Tibial nerve (tissue), 4 donors: Measurements from ENCODE around the gene RAB6B. TPM values are rescaled to one million over a fixed set of nuclear protein-coding genes. Genes with fewer than 3 reads are reported as not detected.

ENCODE experiments used
- DNase-seq, 2 donors: peaks; one replicate each; pipeline ENCODE4 v3.0.0-alpha.2; 2019; ENCODE audit warnings: low spot score in 2 of 2
- H3K27ac ChIP-seq, 4 donors: fragments of 200-600 bp; sonication (generic) in 3 of 4; one replicate each; pipeline ENCODE4 v1.5.1; 2017 to 2019; ENCODE audit warnings: mild to moderate bottlenecking in 1 of 4
- H3K27me3 ChIP-seq, 2 donors: fragments of 200-600 bp; sonication (generic) in 1 of 2; one replicate each; pipeline versions ENCODE4 v1.5.1 to v1.6.0; 2017 to 2019
- H3K36me3 ChIP-seq, 3 donors: fragments of 200-600 bp; sonication (generic); one replicate each; pipeline ENCODE4 v1.5.1; 2018 to 2019
- H3K4me1 ChIP-seq, 4 donors: fragments of 200-600 bp; sonication (generic) in 3 of 4; one replicate each; pipeline ENCODE4 v1.5.1; 2017 to 2019
- H3K4me3 ChIP-seq, 4 donors: fragments of 200-600 bp; sonication (generic) in 3 of 4; one replicate each; pipeline ENCODE4 v1.5.1; 2017 to 2019; ENCODE audit warnings: mild to moderate bottlenecking in 1 of 4, moderate library complexity in 1 of 4
- H3K9me3 ChIP-seq, 4 donors: fragments of 200-600 bp; sonication (generic) in 3 of 4; one replicate each; pipeline ENCODE4 v1.5.1; 2017 to 2019
- CTCF ChIP-seq, 5 experiments: fragments of 200-600 bp in 3 of 5; fragments of 450-650 bp in 2 of 5; sonication (generic) in 3 of 5; IDR thresholded peaks; one replicate each; pipeline ENCODE4 v1.5.1; 2016 to 2019; ENCODE audit warnings: antibody characterized with exemption in 5 of 5, mild to moderate bottlenecking in 3 of 5, moderate library complexity in 2 of 5
- EP300 ChIP-seq, 2 donors: sonication (generic); formaldehyde crosslinking; IDR thresholded peaks; one replicate each; pipeline ENCODE4 v1.6.1; 2017; ENCODE audit warnings: antibody characterized with exemption in 2 of 2, mild to moderate bottlenecking in 1 of 2
- POLR2A ChIP-seq, 2 donors: fragments of 450-650 bp; IDR thresholded peaks; one replicate each; pipeline ENCODE4 v1.6.1; 2017; ENCODE audit warnings: antibody characterized with exemption in 2 of 2, mild to moderate bottlenecking in 2 of 2, moderate library complexity in 2 of 2
- WGBS, 2 donors: methylation state at CpG; one replicate each; pipeline ENCODE4 v1.1.5; 2018; 5-methylcytosine and 5-hydroxymethylcytosine counted together
- total RNA-seq, 4 donors: library from RNA; depleted of rRNA; stranded (reverse); fragments of >200 nt; gene quantifications; one replicate each; pipeline ENCODE4 v1.1.0, GENCODE V29; 2016

The RAB6B gene
- total RNA-seq, 4 donors from 2014 or later, result 1.4 to 3.6 (median 2.0) TPM

GRCh38 chr3:133799794-133800585 lies 95.7 kb downstream of the RAB6B start:
- Histone ChIP-seq H3K9me3 (no peaks in the 10 kb centered on the region), H3K36me3 (no peaks in the 10 kb centered on the region), H3K4me1 (peaks cover 0 to 1% (median under 1%) of the 10 kb centered on the region in 4 donors), H3K4me3 (no peak overlapping the region), H3K27ac (no peak overlapping the region), H3K27me3 (no peaks in the 10 kb centered on the region)
- DNase-seq, result no peak
- 54 to 63% methylated on average over 7 of the region's 7 CpGs for WGBS, 2 donors
- TF ChIP-seq EP300 (IDR thresholded peaks at IDR 0.05) (no peak), POLR2A (IDR thresholded peaks at IDR 0.05) (no peak)

- Histone ChIP-seq H3K36me3 (no peaks in the 10 kb centered on the region), H3K9me3 (peaks cover 0 to 4% (median 0%) of the 10 kb centered on the region in 4 donors), H3K27me3 (no peaks in the 10 kb centered on the region), H3K4me3 (no peak overlapping the region), H3K4me1 (no peaks in the 10 kb centered on the region), H3K27ac (no peak overlapping the region)
- no peak for TF ChIP-seq EP300 (IDR thresholded peaks at IDR 0.05)
- TF ChIP-seq CTCF (IDR thresholded peaks at IDR 0.05), result no peak
- TF ChIP-seq POLR2A (IDR thresholded peaks at IDR 0.05), result no peak
- 82 to 83% methylated on average over 3 of the region's 3 CpGs for WGBS, 2 donors
- no peak for DNase-seq
Measured at GRCh38 chr3:133797396-133798105, 98.1 kb downstream of the RAB6B start.

GRCh38 chr3:133792171-133792763 lies 103.4 kb downstream of the RAB6B start:
- 58 to 63% methylated on average over 9 of the region's 9 CpGs for WGBS, 2 donors
- DNase-seq, result no peak
- no peak for TF ChIP-seq CTCF (IDR thresholded peaks at IDR 0.05)
- no peak for TF ChIP-seq POLR2A (IDR thresholded peaks at IDR 0.05)
- TF ChIP-seq EP300 (IDR thresholded peaks at IDR 0.05), result no peak

GRCh38 chr3:133788024-133788423 lies 107.7 kb downstream of the RAB6B start:
- no peaks in the 10 kb centered on the region for H3K27me3 ChIP-seq
- no peak overlapping the region for H3K4me3 ChIP-seq
- DNase-seq, result no peak
- 74 to 83% methylated on average over 2 of the region's 2 CpGs for WGBS, 2 donors
- TF ChIP-seq POLR2A (IDR thresholded peaks at IDR 0.05) (no peak), CTCF (IDR thresholded peaks at IDR 0.05) (no peak), EP300 (IDR thresholded peaks at IDR 0.05) (no peak)
- no peak overlapping the region for H3K27ac ChIP-seq
- peaks cover 0 to 10% (median 0%) of the 10 kb centered on the region in 4 donors for H3K9me3 ChIP-seq
- no peaks in the 10 kb centered on the region for H3K36me3 ChIP-seq
- no peaks in the 10 kb centered on the region for H3K4me1 ChIP-seq

More at GRCh38 chr3:133792171-133792763, 103.4 kb downstream of the RAB6B start:
- no peak overlapping the region for H3K27ac ChIP-seq
- no peak overlapping the region for H3K4me3 ChIP-seq
- no peaks in the 10 kb centered on the region for H3K36me3 ChIP-seq
- no peaks in the 10 kb centered on the region for H3K4me1 ChIP-seq
- peaks cover 0 to 10% (median 0%) of the 10 kb centered on the region in 4 donors for H3K9me3 ChIP-seq
- no peaks in the 10 kb centered on the region for H3K27me3 ChIP-seq

GRCh38 chr3:133783762-133784161 lies 111.9 kb downstream of the RAB6B start:
- Histone ChIP-seq H3K27ac (no peak overlapping the region), H3K4me1 (no peaks in the 10 kb centered on the region), H3K9me3 (no peaks in the 10 kb centered on the region), H3K36me3 (no peaks in the 10 kb centered on the region), H3K27me3 (no peaks in the 10 kb centered on the region), H3K4me3 (no peak overlapping the region)
- no peak for DNase-seq
- no peak for TF ChIP-seq CTCF (IDR thresholded peaks at IDR 0.05)
- TF ChIP-seq POLR2A (IDR thresholded peaks at IDR 0.05), result no peak
- no peak for TF ChIP-seq EP300 (IDR thresholded peaks at IDR 0.05)
- 29 to 66% methylated on average over 25 to 32 of the region's 32 CpGs for WGBS, 2 donors
